GM12873 (cell line): ENCODE data around the gene HK2.

ENCODE experiments used
- CTCF ChIP-seq: IDR thresholded peaks from 2 replicates; pipeline ENCODE4 v1.5.1; 2012; ENCODE audit warnings: low read depth, mild to moderate bottlenecking, moderate library complexity, low read length, control low read depth; ENCODE audit not compliant: insufficient read depth; ENCODE audit errors: missing control alignments

HK2 gene

GRCh38 chr2:74884866-74885265 lies 50.9 kb downstream of the HK2 start:
- TF ChIP-seq CTCF: no peak

- TF ChIP-seq CTCF: no peak
Measured at GRCh38 chr2:74886251-74886650, 52.3 kb downstream of the HK2 start.

GRCh38 chr2:74886811-74887210 lies 52.9 kb downstream of the HK2 start:
- TF ChIP-seq CTCF: no peak

GRCh38 chr2:74887445-74887951 lies 53.6 kb downstream of the HK2 start:
- no peak for TF ChIP-seq CTCF

GRCh38 chr2:74887960-74888700 lies 54.2 kb downstream of the HK2 start:
- TF ChIP-seq CTCF: no peak

- TF ChIP-seq CTCF: no peak
Measured at GRCh38 chr2:74889159-74889558, 55.2 kb downstream of the HK2 start.

- TF ChIP-seq CTCF: no peak
Measured at GRCh38 chr2:74890711-74891110, 56.8 kb downstream of the HK2 start.
